Vagina (tissue), 2 donors: ENCODE results near the gene ADCK2.

ENCODE experiments used
- POLR2A ChIP-seq, 2 donors: fragments of 450-650 bp; IDR thresholded peaks; one replicate each; pipeline ENCODE4 v1.6.1; 2017; ENCODE audit warnings: antibody characterized with exemption in 2 of 2, mild to moderate bottlenecking in 2 of 2, moderate library complexity in 2 of 2
- POLR2AphosphoS5 ChIP-seq, 2 donors: sonication (generic); formaldehyde crosslinking; IDR thresholded peaks; one replicate each; pipeline ENCODE4 v1.9.0; 2017; ENCODE audit warnings: antibody characterized with exemption in 2 of 2, mild to moderate bottlenecking in 2 of 2, low read depth in 1 of 2; ENCODE audit not compliant: insufficient read depth in 1 of 2

GRCh38 chr7:140639366-140640053, 33.2 kb upstream of the ADCK2 start:
- TF ChIP-seq POLR2A (IDR thresholded peaks at IDR 0.05) = no peak
- TF ChIP-seq POLR2AphosphoS5 (IDR thresholded peaks at IDR 0.05; ENCODE audit: insufficient read depth in 1 of 2, low read depth in 1 of 2) = no peak
